LNCaP clone FGC (cell line): ENCODE data around the gene ATPAF1.
"Not testable (repeated sequence)": the region's sequence is repeated elsewhere in the genome, so short reads cannot be mapped to it uniquely, and the experiment has no call there.

Experiments
- DNase-seq: peaks from one replicate; pipeline ENCODE4 v3.0.0-alpha.2; 2011; ENCODE audit warnings: low read depth
- H3K4me3 ChIP-seq: 2 replicates; pipeline ENCODE4 v1.5.1; 2011; ENCODE audit warnings: mild to moderate bottlenecking, low read depth, low read length, control low read depth
- TF ChIP-seq, protein P1 (sequence below): IDR thresholded peaks from 2 replicates; pipeline ENCODE4 v1.5.1; 2012; ENCODE audit warnings: mild to moderate bottlenecking; ENCODE audit not compliant: control insufficient read depth, insufficient read depth; ENCODE audit errors: extremely low read depth

ATPAF1 gene

DNA sequence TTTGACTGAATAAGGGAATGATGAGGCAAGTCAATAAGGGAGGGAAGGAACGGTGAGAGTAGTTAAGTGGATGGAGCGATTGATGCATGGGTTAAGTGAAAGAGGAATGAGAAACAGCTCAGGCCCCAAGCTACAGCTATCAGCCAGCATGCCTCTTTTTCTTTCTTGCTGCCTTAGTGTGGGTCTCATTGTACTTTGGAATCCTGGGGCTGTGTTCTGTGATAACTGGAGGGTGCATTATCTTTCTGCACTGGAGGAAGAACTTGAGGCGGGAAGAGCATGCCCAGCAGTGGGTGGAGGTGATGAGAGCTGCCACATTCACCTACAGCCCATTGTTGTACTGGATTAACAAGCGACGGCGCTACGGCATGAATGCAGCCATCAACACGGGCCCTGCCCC, 4.5 kb upstream of the ATPAF1 start:
- TF ChIP-seq, protein P1, sequence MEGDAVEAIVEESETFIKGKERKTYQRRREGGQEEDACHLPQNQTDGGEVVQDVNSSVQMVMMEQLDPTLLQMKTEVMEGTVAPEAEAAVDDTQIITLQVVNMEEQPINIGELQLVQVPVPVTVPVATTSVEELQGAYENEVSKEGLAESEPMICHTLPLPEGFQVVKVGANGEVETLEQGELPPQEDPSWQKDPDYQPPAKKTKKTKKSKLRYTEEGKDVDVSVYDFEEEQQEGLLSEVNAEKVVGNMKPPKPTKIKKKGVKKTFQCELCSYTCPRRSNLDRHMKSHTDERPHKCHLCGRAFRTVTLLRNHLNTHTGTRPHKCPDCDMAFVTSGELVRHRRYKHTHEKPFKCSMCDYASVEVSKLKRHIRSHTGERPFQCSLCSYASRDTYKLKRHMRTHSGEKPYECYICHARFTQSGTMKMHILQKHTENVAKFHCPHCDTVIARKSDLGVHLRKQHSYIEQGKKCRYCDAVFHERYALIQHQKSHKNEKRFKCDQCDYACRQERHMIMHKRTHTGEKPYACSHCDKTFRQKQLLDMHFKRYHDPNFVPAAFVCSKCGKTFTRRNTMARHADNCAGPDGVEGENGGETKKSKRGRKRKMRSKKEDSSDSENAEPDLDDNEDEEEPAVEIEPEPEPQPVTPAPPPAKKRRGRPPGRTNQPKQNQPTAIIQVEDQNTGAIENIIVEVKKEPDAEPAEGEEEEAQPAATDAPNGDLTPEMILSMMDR = no peak
- no peak overlapping the region for H3K4me3 ChIP-seq
- DNase-seq = no peak

DNA sequence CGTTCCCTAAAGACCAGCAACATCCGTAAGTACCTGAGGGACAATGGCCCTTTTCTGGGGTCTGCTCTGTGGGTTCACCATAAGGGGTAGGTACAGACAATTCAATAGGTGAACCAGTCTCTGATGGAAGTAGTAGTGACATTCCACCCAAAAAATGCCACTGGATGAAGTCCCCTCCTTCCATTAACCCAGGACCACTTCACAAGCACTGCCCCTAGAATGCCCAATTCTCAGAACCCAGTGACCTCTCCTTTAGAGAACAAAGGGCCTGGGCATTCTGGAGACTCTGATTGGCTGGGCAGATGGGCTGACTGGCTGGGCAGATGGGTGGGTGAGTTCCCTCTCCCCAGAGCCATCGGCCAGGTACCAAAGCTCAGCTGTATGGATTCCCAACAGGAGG, 3.4 kb upstream of the ATPAF1 start, which contains the start of gene TEX38:
TSS of gene TEX38 (plus strand) at position 301 of the 400 bp plus-strand sequence. CDS start at position 382, 81 bp downstream.
- no peak for DNase-seq
- no peak within 1 kb of the TSS for H3K4me3 ChIP-seq
- TF ChIP-seq, protein P1 = no peak

DNA sequence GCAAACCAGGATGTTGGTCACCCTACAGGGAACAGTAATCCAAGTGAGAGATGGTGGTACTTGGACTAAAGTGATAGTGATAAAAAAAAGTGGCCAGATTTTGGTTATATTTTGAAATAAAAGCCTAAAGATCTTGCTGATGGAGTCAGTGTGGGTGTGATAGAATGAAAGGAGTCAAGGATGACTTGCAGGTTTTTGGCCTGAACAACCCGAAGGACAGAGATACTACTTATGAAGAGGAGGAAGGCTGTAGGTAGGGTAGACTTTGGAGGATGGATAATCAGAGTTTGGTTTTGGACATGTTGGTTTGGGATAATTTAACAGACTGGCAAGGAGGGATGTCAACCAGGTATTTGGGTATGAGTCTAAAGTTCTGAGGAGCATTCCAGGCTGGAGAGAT, 2.0 kb upstream of the ATPAF1 start:
- TF ChIP-seq, protein P1 = no peak
- DNase-seq = no peak
- no peak overlapping the region for H3K4me3 ChIP-seq

DNA sequence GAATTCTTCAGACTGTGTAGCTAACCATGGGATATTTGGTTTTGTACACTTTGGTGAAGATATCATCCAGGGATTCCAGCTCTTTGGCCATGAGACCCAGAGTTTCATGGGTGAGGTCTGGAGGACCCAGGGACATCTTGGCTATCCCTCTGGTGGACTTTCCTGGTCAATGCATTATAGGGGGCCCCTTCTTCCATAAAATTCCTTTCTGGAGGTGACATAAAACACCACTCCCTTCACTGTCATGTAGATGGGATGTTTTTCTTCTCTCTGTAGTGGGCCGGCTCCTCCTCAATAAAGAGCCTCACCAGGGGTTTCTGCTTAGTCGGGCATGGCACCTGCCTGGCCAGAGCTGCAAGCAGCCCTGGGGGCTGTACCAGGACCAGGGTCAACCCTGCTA, 2.2 kb downstream of the ATPAF1 start:
- DNase-seq = no peak
- TF ChIP-seq, protein P1 = no peak
- no peak overlapping the region for H3K4me3 ChIP-seq

DNA sequence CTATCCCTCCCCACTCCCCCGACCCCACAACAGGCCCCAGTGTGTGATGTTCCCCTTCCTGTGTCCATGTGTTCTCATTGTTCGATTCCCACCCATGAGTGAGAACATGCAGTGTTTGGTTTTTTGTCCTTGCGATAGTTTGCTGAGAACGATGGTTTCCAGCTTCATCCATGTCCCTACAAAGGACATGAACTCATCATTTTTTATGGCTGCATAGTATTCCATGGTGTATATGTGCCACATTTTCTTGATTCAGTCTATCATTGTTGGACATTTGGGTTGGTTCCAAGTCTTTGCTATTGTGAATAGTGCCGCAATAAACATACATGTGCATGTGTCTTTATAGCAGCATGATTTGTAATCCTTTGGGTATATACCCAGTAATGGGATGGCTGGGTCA, 5.2 kb downstream of the ATPAF1 start:
- DNase-seq, H3K4me3 ChIP-seq: not testable (repeated sequence)

DNA sequence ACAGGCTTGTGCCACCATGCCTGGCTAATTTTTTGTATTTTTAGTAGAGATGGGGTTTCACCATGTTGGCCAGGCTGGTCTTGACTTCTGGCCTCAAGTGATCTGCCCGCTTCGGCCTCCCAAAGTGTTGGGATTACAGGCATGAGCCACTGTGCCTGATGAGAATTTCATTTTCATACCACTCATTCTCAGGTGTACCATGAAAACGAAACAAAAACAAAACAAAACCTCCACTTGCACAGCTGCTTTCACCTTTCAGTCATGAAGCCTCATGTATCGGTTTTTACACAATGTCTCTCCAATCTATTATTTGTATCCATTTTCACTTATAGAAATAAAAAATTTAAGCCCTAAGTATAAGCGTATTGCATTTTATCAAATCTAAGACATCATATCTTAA, 8.0 kb downstream of the ATPAF1 start:
- not testable (repeated sequence) for H3K4me3 ChIP-seq, DNase-seq

DNA sequence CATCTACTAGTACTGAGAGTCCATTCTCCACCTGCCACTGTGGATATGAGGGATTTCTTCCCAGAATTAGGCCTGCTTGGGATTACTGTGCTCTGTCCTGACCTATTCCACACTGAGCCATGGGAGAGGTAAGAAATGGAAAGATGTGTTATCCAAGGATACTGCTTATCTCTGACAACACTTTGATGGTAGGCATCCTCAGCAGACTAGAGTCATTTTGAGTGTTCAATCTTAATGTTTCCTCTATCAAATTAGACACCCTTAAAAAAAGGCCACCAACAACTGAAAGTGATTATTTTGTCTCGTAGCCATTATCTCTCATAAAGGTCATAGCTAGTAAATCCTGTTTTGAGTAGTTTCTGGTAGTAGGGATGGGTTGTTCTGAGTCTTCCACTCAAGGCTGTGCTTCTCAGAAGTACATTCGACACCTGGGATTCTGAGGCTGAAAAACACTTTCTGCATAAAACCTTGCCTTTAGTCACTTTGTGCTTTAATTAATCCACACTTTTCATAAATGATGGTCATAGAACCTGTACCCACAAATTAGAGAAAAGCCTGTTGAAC, 8.8 kb downstream of the ATPAF1 start:
- no peak overlapping the region for H3K4me3 ChIP-seq
- TF ChIP-seq, protein P1 = no peak
- DNase-seq = no peak

DNA sequence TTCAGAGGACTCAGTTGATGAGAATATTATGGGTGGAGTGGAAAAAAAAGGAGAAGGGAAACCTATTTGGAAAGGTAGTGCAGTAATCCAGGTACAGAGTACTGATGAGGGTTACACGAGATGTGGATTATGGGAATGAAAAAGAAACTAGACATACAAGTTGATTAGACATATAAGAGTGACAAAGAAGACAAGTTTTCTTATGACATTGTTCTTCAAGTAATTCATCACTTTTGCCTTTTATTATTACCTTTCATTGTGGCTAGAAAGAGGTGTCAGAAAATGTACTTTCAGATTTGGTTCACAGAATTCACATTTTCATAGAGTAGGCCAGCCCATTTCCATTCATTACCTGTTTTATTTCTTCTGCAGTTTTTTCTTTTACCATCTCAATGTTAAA, 10.4 kb downstream of the ATPAF1 start:
- TF ChIP-seq, protein P1 = no peak
- H3K4me3 ChIP-seq = no peak overlapping the region
- no peak for DNase-seq
